Measurements from ENCODE around the gene PACS2. TPM values are rescaled to one million over a fixed set of nuclear protein-coding genes. Genes with fewer than 3 reads are reported as not detected.

PACS2 gene
- polyA plus RNA-seq, 3 donors, result 3.1 to 87.0 (median 3.7) TPM

- peaks cover 98 to 100% of the 10 kb centered on the region in 2 donors for H3K4me1 ChIP-seq (ENCODE audit: control insufficient read depth in 1 of 2, insufficient read depth in 2 of 2, low read length in 2 of 2)
- H3K27me3 Mint-ChIP-seq (ENCODE audit: low read depth in 3 of 3), result no peaks in the 10 kb centered on the region
- WGBS (ENCODE audit: insufficient coverage), result 96% methylated on average over 40 of the region's 40 CpGs
- no peak for TF ChIP-seq CTCF (IDR thresholded peaks at IDR 0.05)
- H3K4me2 ChIP-seq (replicated peaks; ENCODE audit: extremely low read depth, low read length, poor library complexity, severe bottlenecking), result no peak overlapping the region
- H3K79me2 ChIP-seq (ENCODE audit: insufficient read depth, low read length), result no peaks in the 10 kb centered on the region
- H3K9me3 ChIP-seq (replicated peaks in 1 of 2; ENCODE audit: control insufficient read depth in 1 of 2, insufficient read depth in 1 of 2, low read length in 2 of 2), result no peaks in the 10 kb centered on the region
- H3K27me3 ChIP-seq (ENCODE audit: control insufficient read depth in 2 of 2, insufficient read depth in 2 of 2, low read length in 2 of 2), result no peaks in the 10 kb centered on the region
- intact Hi-C loops (cut with micrococcal nuclease), result no loop called here
- H3K36me3 Mint-ChIP-seq, result peaks cover 0 to 18% of the 10 kb centered on the region in 2 donors
- H3K4me3 Mint-ChIP-seq, result no peak overlapping the region
- peaks cover 81% of the 10 kb centered on the region for H3K4me1 Mint-ChIP-seq
- no peak overlapping the region for H3K9ac ChIP-seq (ENCODE audit: insufficient read depth, low read length, poor library complexity, severe bottlenecking)
- DNase-seq, result no peak
- no peaks in the 10 kb centered on the region for H3K9me3 Mint-ChIP-seq
- no peak overlapping the region for H2AFZ ChIP-seq (ENCODE audit: insufficient read depth, low read depth, low read length, poor library complexity, severe bottlenecking)
- no peaks in the 10 kb centered on the region for H3K36me3 ChIP-seq (replicated peaks in 1 of 2; ENCODE audit: control insufficient read depth in 1 of 2, insufficient read depth in 2 of 2, low read length in 2 of 2)
- peak overlapping the region in 1 of 3 experiments; percentile 22 for H3K4me3 ChIP-seq (replicated peaks in 1 of 3; ENCODE audit: low read depth in 2 of 3, low read length in 3 of 3)
- peak overlapping the region; percentile 85 to 96 for H3K27ac ChIP-seq (ENCODE audit: low read depth in 1 of 2, low read length in 2 of 2)
- peak overlapping the region; percentile 70 to 94 (median 91) for H3K27ac Mint-ChIP-seq
- no peaks in the 10 kb centered on the region for H4K20me1 ChIP-seq (ENCODE audit: insufficient read depth, low read length)
Measured at GRCh38 chr14:105392131-105393090, 77.9 kb downstream of the PACS2 start.

GRCh38 chr14:105393151-105393550, 78.6 kb downstream of the PACS2 start:
- Mint-ChIP-seq H3K27me3 (ENCODE audit: low read depth in 3 of 3) (no peaks in the 10 kb centered on the region), H3K4me1 (peaks cover 78% of the 10 kb centered on the region), H3K9me3 (no peaks in the 10 kb centered on the region), H3K4me3 (no peak overlapping the region), H3K36me3 (peaks cover 0 to 15% of the 10 kb centered on the region in 2 donors), H3K27ac (peak overlapping the region; percentile 84 to 94 (median 91))
- TF ChIP-seq CTCF (IDR thresholded peaks at IDR 0.05), result no peak
- Histone ChIP-seq H3K27ac (ENCODE audit: low read depth in 1 of 2, low read length in 2 of 2) (peak overlapping the region; percentile 85 to 96), H3K4me3 (replicated peaks in 1 of 3; ENCODE audit: low read depth in 2 of 3, low read length in 3 of 3) (peak overlapping the region in 1 of 3 experiments; percentile 22), H3K9me3 (replicated peaks in 1 of 2; ENCODE audit: control insufficient read depth in 1 of 2, insufficient read depth in 1 of 2, low read length in 2 of 2) (no peaks in the 10 kb centered on the region), H3K9ac (ENCODE audit: insufficient read depth, low read length, poor library complexity, severe bottlenecking) (no peak overlapping the region), H2AFZ (ENCODE audit: insufficient read depth, low read depth, low read length, poor library complexity, severe bottlenecking) (no peak overlapping the region), H3K4me1 (ENCODE audit: control insufficient read depth in 1 of 2, insufficient read depth in 2 of 2, low read length in 2 of 2) (peaks cover 97 to 100% of the 10 kb centered on the region in 2 donors), H4K20me1 (ENCODE audit: insufficient read depth, low read length) (no peaks in the 10 kb centered on the region), H3K27me3 (ENCODE audit: control insufficient read depth in 2 of 2, insufficient read depth in 2 of 2, low read length in 2 of 2) (no peaks in the 10 kb centered on the region), H3K36me3 (replicated peaks in 1 of 2; ENCODE audit: control insufficient read depth in 1 of 2, insufficient read depth in 2 of 2, low read length in 2 of 2) (no peaks in the 10 kb centered on the region), H3K79me2 (ENCODE audit: insufficient read depth, low read length) (no peaks in the 10 kb centered on the region), H3K4me2 (replicated peaks; ENCODE audit: extremely low read depth, low read length, poor library complexity, severe bottlenecking) (no peak overlapping the region)
- DNase-seq, result no peak
- intact Hi-C loops (cut with micrococcal nuclease), result no loop called here
- 96% methylated on average over 14 of the region's 14 CpGs for WGBS (ENCODE audit: insufficient coverage)
